Measurements from ENCODE around the gene GPR160.

GRCh38 chr3:170076715-170077238, 39.0 kb downstream of the GPR160 start:
- TF ChIP-seq, protein P1, sequence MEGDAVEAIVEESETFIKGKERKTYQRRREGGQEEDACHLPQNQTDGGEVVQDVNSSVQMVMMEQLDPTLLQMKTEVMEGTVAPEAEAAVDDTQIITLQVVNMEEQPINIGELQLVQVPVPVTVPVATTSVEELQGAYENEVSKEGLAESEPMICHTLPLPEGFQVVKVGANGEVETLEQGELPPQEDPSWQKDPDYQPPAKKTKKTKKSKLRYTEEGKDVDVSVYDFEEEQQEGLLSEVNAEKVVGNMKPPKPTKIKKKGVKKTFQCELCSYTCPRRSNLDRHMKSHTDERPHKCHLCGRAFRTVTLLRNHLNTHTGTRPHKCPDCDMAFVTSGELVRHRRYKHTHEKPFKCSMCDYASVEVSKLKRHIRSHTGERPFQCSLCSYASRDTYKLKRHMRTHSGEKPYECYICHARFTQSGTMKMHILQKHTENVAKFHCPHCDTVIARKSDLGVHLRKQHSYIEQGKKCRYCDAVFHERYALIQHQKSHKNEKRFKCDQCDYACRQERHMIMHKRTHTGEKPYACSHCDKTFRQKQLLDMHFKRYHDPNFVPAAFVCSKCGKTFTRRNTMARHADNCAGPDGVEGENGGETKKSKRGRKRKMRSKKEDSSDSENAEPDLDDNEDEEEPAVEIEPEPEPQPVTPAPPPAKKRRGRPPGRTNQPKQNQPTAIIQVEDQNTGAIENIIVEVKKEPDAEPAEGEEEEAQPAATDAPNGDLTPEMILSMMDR (IDR thresholded peaks at IDR 0.05): no peak
- no peak for TF ChIP-seq POLR2A (IDR thresholded peaks at IDR 0.05)
- no peak for TF ChIP-seq EP300 (IDR thresholded peaks at IDR 0.05)
- TF ChIP-seq POLR2AphosphoS5 (IDR thresholded peaks at IDR 0.05): no peak

All from stomach (tissue), 4 donors.